Hematopoietic multipotent progenitor cell treated with erythropoietin and hydrocortisone succinate and interleukin-3 and kit ligand, for 17 days (in vitro differentiated cells): ENCODE data around the gene SCFD2.
"Not testable (repeated sequence)": the region's sequence is repeated elsewhere in the genome, so short reads cannot be mapped to it uniquely, and the experiment has no call there.

Source experiments
- DNase-seq: peaks from one replicate; pipeline ENCODE4 v3.0.0-alpha.2; 2015; ENCODE audit warnings: low spot score

The SCFD2 gene

DNA sequence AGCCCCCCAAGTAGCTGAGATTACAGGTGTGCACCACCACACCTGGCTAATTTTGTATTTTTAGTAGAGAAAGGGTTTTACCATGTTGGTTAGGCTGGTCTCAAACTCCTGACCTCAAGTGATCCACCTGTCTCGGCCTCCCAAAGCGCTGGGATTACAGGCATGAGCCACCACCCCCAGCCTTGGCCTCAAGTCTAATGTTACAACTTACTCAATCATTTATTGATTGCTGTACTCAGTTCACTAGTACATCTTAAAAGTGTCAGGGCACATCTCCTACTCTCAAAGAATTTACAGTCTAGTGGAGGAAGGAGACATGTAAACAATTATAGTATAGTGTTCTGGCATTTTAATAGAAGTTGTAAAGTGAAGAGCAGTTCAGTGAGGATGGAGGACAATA, 19.5 kb downstream of the SCFD2 start:
- not testable (repeated sequence) for DNase-seq

DNA sequence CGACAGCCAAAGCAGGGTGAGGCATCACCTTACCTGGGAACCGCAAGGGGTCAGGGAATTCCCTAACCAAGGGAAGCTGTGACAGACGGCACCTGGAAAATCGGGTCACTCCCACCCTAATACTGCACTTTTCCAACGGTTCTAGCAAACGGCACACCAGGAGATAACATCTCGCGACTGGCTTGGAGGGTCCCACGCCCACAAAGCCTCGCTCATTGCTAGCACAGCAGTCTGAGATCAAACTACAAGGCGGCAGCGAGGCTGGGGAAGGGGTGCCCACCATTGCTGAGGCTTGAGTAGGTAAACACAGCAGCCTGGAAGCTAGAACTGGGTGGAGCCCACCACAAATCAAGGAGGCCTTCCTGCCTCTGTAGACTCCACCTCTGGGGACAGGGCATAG, 25.7 kb downstream of the SCFD2 start:
- DNase-seq, result not testable (repeated sequence)

DNA sequence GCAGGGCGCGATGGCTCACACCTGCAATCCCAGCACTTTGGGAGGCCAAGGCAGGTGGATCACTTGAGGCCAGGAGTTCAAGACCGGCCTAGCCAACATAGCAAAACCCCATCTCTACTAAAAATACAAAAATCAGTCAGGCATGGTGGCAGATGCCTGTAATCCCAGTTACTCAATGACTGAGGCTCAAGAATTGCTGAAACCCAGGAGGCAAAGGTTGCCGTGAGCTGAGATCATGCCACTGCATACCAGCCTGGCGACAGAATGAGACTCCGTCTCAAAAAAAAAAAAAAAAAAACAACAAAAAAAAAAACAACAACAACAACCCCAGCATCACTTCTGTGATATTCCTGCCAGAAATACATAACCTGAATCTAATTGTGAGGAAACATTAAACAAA, 30.9 kb downstream of the SCFD2 start:
- not testable (repeated sequence) for DNase-seq

DNA sequence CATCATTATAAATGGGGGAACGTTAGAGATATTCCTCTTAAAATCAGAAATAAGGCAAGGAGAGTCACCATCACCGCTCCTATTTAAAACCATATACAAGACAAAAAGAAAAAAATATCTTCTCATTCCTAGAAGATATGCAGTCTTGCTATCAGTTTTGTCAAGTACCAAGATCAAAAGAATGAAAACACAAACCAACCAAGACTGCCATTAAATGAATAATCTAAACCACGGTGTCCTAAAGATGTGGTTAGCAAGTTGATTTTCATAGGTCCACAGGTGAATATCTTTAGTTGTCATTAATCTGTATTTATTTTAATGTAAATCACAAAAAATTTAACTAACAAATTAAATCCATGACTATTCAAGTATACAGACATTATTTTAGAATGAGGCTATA, 39.3 kb downstream of the SCFD2 start:
- no peak for DNase-seq

DNA sequence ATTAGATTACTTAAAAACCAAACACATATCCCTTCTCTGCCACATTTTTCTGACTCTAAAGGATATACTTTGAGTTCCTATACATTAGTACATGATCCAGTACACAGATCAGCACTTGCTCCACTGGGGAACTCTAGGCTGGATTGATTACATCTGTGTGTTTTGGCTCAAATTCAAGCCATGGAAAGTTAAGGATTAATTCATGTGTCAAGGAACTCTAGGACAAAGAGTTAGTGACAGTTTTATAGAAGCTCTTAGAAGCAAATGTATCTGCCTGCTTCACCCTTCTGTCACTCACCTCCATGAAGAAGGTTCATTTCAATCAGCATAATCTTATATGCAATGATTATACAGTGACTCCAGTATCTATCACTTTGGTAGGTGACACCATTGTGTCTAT, 43.2 kb downstream of the SCFD2 start:
- no peak for DNase-seq

DNA sequence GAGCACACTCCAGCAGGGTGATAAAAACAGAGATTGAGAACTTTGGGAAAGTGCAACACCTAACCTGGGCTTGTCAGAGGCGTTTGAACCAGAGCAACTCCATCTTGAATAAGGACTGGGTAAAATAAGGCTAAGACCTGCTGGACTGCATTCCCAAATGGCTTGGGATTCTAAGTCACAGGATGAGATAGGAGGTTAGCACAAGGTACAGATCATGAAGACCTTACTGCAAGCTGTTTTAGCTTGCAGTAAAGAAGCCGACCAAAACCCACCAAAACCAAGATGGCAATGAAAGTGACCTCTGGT, 43.9 kb downstream of the SCFD2 start:
- no peak for DNase-seq

DNA sequence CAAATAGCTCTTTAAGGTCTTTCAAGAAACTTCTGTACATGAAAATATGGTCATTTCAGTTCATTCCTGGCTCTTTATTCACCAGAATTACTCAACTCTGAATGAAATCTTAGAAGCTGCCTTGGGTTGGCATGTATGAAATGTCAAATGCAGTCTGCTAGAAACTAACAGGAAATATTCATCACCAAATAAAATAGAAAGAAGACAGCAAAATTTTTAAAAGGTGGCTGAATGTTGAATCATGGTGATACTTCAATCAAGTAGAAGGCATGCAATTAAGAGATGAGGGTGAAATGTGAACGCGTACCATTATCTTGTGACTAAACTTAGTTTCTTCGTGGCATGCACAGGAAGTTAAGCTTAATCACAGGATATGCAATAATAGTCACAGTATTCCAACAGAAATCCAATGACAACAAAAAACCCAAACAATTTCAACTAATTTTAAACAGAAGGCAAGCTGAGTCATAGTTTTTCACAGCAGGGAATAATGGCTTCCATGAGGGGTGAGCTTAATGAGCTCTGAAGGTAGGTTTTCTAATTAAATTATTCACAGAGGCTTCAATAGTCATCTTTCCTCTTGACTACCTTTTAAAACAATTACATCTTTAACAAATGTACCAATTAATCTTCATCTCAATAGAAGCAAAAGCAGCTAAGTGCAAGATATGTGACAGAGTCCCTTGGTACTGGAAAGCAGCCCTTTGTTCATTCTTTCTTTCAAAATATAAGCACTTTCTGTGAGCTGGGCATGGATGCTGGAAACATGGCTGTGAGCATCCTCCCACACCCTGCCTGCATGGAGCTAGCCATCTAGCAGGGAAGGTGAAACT, 44.5 kb downstream of the SCFD2 start:
- DNase-seq, result no peak

DNA sequence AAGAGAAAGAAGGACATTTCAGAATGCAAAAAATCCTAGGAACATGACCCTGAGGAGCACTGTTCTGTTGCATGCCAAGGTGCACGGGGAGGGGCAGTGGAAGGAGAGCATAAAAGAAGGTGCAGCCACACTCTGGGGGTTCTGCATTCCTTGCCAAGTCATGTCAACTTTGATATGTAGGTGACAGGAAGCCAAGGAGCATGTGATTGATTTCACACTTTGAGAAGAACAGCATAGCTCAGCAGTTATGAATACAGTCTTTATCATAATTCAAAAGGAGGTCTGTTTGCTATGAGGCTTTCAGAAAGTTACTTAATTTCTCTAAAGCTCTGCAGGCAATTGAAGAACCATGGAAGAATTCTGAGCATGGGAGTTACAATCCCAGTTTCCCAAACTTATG, 50.6 kb downstream of the SCFD2 start:
- DNase-seq, result no peak

DNA sequence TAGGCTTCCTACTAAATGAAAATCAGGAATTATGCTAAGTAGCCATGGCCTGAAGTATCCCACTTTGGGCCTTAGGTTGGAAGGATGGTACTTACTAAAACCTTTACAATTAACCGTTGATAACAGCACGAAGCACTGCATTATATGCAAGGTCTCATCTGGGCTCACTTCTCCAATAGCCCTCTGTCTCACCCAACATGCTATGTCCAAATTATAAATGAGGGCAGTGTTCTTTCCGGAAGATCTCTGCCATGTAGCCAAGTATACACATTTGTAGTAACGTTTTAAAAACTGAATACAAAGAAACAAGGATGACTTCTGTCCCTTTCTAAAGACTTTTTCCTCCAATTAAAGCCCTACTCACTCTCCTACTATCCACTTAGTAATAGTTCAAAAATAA, 51.6 kb downstream of the SCFD2 start:
- DNase-seq, result no peak

DNA sequence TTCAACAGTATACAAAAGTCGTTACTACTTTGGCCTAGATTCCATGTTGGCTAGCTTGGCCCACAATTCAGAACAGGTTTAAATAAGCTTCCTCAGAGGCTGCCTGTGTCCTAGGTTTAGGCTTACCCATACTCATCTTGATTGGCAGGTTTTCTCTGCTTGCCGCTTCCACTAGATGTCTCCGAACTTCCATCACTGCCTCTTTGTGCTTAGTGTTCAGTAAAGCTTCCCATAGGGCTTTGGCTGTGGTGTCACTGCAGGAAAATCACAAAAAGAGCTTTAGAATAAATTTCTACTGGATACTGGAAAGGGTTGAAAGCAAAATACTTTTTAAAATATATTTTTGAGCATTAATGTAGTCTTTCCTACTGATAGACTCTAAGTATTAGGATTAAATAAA, 52.4 kb downstream of the SCFD2 start:
- no peak for DNase-seq

DNA sequence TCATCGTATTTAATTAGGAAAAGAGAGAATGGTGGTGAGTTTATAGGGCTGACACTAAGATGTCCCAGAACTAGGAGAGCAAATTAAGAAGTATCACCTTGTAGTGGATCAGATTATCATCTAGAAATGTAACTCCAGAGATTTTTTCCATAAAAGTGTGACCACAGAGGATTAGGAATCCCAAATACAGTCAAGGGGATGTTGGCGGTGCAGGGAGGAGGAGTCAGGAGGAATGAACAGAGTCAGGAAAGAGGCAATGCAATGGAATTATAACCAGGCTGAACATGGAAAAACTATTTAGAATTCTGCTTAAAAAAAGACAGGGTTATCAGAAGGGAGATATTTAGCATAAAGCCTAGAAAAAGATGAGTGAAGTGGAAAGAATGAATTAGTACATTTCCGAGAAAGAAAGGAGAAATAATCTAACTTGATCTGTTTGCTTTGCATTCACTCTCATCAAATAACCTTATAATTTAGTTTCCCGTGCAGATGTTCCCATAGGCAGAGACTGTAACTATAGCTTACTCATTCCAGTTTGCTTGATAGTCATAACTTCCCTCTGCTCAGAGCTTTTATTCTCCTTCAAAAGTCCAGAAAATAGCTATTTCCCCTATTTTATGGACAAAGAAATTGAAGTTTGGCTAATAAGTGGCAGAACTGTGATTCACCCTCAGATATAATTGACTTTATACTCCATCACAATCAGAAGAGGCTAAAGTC, 56.4 kb downstream of the SCFD2 start:
- DNase-seq, result no peak

DNA sequence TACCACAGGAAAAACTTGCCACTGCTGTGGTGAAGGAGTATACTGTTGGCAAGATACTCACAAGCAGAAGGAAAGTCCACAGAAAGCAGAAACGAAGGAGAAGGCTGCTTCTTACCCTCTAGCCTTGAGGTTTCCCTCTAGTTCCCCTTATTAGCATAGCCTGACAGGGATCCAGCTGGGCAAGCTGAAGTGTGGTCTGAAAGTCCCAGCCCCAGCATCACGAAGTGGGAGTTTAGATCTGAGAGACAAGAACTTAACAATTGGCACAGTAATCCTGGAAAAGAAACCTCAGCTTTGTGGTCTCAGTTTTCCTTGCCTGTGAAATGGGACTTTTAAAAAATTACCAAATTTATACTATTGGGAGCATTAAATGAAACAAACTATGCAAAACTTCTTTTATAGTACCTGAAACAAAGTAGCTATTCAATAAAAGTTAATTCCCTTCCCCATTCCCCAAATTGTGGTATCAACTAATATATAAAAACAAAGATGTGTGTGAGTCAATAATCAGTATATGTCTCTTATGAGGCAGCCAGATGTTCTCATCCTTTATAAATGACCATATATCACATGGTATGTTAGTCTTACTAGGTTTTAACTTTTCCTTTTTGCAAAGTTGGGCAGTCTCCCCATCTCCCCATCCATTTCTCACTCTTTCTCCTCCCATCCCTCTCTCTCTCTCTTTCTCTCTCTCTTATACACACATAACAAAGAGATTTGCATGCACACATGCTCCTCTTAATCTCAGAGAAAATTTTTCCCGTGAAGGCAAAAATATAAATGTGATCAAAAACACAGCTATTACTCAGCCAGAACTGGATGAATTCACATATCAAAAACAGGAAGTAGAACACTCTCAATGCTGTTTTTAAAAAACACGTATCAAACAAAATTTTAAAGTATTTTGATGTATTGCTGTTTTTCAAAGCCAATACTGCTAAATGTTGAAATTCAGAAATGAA, 57.8 kb downstream of the SCFD2 start:
- DNase-seq, result no peak

DNA sequence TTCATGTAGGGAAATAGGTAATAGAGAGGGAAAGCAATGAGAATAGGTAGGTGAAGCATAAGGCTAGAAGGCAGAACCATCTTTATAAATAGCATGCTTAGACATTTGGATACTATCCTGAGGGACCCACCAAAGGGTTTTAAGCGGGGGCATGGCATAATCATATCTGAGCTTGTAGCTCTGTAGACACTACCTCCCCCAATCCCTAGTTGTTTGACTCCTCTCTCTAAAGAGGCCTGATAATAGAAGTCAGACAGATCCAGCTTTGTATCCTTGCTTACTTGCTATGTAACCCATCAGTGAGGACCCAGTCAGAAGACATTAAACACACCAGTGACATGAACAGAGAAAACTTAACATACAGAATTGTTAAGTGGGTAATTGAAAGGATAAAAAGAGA, 58.7 kb downstream of the SCFD2 start:
- no peak for DNase-seq

DNA sequence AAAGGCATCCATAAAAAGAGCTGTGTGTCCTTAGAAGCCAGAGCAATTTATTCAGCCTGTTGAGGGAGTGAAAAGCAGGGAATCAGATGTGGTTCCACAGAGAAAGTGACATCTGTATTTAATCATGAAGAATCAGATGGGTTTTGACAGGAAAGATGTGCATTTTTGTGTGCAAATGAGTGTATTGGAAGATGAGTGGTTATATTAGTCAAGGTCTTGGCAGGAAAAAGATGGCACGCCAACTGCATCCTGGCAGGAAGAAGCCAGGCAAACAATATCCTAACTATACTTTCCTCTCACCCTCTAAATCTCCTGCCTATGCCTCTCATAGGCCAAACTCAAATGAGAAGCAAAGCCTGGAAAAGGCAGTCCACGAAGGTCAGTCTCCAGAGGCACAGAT, 59.1 kb downstream of the SCFD2 start:
- no peak for DNase-seq

DNA sequence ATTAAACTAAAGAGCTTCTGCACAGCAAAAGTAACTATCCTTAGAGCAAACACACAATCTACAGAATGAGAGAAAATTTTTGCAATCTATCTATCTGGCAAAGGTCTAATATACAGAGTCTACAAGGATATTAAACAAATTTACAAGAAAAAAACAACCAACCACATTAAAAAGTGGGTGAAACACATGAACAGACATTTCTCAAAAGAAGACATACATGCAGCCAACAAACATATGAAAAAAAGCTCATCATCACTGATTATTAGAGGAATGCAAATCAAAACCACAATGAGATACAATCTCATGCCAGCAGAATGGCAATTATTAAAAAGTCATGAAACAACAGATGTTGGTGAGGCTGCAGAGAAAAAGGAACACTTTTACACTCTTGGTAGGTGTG, 73.7 kb downstream of the SCFD2 start:
- DNase-seq, result not testable (repeated sequence)

DNA sequence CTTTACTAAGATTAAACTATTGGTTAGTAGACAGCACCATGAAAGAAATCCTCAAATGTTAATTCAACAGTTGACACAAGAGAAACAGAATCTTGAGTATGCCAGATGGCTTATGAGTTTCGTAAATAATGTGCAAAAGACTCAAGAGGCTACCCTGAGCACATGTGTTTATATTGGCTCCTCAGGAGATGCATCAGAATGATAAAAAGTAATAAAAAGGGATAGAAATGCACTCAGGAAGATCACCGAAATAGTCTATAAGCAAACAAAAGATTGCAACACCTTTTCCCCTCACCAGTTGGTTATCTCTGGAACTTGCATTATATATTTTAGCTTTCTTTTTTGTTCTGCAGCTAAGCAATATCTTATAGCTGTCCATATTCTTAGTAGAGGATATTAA, 84.4 kb downstream of the SCFD2 start:
- no peak for DNase-seq

DNA sequence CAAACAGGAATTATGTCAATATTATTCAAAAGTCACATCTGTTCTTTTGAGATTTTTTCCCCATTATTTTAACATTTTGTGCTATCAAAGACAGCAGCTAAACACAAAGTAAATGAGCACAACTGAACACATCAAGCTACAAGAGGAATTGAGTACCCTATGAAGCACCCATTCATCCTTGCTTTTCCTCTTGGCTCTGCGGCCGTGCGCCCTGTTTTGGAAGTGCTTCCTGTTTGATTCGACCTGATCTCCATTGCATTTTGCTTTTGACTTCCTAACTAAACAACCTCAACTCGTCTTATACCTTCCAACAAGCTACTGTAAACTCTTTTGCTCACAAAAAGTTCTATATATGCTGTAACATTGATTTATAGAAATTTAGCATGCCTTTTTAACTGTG, 85.0 kb downstream of the SCFD2 start:
- DNase-seq, result no peak

DNA sequence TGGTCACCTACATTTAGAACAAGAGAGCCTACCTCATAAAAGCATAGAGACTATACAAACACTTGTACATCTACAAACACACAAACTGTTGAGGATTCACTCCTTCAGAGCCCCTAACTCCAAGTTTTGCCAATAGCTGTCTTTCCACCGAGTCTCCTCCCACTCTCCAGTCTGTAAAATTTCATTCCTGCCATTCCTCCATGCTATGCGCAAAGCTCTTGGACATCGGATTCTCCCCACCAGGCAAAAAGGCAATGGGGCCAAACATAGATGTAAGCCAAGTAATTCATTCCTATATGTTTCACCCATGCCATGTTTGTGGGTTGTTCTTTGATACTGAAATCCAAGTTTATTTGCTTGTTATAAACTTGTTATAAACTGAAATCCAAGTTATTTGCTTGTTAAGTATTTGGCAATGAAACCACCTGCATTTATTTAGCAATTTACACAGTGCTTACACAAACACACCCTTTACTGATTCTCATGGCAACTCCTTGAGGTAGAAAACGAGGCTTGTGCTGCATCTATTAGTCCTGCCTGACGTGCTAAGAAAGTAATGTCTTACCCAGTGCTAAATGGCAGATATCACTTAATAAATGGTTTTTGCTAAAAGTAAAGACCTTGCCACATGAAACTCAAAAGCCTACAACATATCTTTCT, 91.1 kb downstream of the SCFD2 start:
- no peak for DNase-seq

DNA sequence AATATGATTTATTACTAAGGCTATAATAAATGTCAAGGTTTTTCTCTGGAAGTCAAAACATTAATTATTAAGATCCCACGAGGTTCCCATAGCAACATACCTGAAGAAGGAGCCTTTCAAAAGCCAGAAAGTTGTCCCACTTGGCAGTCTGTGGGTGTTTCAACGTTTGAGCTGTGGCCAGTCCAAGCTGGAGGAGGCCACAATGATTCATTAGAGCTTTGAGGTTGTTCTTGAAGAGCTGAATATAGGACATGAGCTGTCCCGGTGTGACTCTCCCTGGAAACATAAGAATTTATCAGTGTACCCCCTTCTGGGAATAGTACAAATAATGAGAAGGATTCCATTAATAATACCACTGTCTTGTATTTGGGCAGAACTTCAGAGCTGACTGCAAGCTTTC, 92.1 kb downstream of the SCFD2 start:
- DNase-seq, result no peak

DNA sequence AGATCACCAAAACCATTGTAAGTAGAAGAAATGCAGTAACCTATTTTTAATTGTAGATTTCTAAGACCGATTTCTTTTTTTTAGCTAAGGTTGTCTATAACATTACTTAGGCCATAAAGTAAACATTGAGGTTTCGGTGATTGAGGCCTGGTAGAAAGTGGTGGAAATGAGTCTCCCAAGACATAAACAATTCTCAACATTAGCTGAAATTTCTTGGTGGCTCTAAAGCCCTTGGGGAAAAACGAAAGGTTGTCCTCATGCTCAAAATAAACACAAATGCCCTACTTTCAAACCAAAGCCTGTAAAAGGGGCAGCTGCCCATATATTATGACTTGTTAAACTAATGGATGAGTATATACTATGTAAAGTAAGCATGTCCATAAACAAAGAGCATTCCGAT, 98.8 kb downstream of the SCFD2 start:
- no peak for DNase-seq

DNA sequence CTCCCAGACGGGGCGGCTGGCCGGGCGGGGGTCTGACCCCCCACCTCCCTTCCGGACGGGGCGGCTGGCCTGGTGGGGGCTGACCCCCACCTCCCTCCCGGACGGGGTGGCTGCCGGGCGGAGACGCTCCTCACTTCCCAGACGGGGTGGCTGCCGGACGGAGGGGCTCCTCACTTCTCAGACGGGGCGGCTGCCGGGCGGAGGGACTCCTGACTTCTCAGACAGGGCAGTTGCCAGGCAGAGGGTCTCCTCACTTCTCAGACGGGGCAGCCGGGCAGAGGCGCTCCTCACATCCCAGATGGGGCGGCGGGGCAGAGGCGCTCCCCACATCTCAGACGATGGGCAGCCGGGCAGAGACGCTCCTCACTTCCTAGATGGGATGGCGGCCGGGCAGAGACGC, 109.9 kb downstream of the SCFD2 start:
- not testable (repeated sequence) for DNase-seq

DNA sequence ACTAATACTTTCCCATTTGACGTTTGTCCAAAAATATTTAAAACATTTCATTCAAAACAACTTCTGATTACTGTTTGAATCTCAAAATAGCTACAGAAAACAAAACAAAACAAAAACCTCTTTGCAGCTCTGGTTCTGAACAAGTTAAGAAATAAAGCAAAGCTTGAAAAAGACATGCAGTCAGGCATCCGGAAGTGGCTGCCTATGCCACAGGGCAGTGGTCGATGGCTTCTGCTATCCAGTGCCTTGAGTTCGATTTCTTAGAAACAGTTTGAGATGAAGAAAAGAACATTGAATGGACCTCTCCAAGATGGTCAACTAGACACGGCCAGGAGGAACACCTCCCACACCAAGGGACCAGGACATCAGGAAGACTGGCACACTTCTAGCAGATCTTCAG, 125.3 kb downstream of the SCFD2 start:
- DNase-seq, result no peak
